Measurements from ENCODE around the gene PARD3B.

GRCh38 chr2:204948024-204948763 is 402.9 kb downstream of the PARD3B start:
- no peak for TF ChIP-seq ATF3 (IDR thresholded peaks at IDR 0.05)
- no peak for TF ChIP-seq SIN3A (IDR thresholded peaks at IDR 0.05; ENCODE audit: low read depth)
